Left lung (tissue), 10 donors: ENCODE data around the gene DNM3. TPM values are rescaled to one million over a fixed set of nuclear protein-coding genes. Genes with fewer than 3 reads are reported as not detected.

Source experiments
- ATAC-seq: fragments of 200-7000 bp; cut with Tn5 transposase; one replicate; pipeline ENCODE4 v1.9.1; 2020; ENCODE audit warnings: moderate library complexity
- DNase-seq, 4 donors: peaks; one replicate each; pipeline ENCODE4 v3.0.0-alpha.2; 2013 to 2020
- H3K27ac ChIP-seq, 2 donors: fragments of 200-600 bp; sonication (generic) in 1 of 2; one replicate each; pipeline versions ENCODE4 v1.5.0 to v1.8.0; 2020 to 2021
- H3K27me3 ChIP-seq, 2 donors: fragments of 200-600 bp; sonication (generic) in 1 of 2; one replicate each; pipeline versions ENCODE4 v1.5.0 to v1.8.0; 2020 to 2021
- H3K36me3 ChIP-seq, 2 donors: fragments of 200-600 bp; sonication (generic) in 1 of 2; one replicate each; pipeline versions ENCODE4 v1.5.0 to v1.8.0; 2020 to 2021
- H3K4me1 ChIP-seq, 2 donors: fragments of 200-600 bp; one replicate each; pipeline ENCODE4 v1.8.0; 2021
- H3K4me3 ChIP-seq, 2 donors: fragments of 200-600 bp; sonication (generic) in 1 of 2; one replicate each; pipeline versions ENCODE4 v1.5.0 to v1.8.0; 2020 to 2021; ENCODE audit warnings: mild to moderate bottlenecking in 1 of 2
- H3K9me3 ChIP-seq, 2 donors: fragments of 200-600 bp; sonication (generic) in 1 of 2; one replicate each; pipeline versions ENCODE4 v1.5.0 to v1.8.0; 2020 to 2021
- CTCF ChIP-seq, 2 donors: fragments of 200-600 bp; sonication (generic) in 1 of 2; IDR thresholded peaks; one replicate each; pipeline versions ENCODE4 v1.5.0 to v1.8.0; 2021; ENCODE audit warnings: antibody characterized with exemption in 2 of 2
- intact Hi-C, 2 donors: fragments of 100-400 bp; cut with DNase I; formaldehyde crosslinking; loops; one replicate each; pipeline versions ENCODE4 v1.11.2 to v1.14.2; 2022
- polyA plus RNA-seq, 6 donors: library from polyadenylated mRNA; unstranded; fragments of 120-200 nt; gene quantifications; one replicate each; pipeline ENCODE4 v1.2.1, GENCODE V29; 2013; ENCODE audit not compliant: insufficient read length in 6 of 6
- total RNA-seq, 2 donors: library from RNA; stranded (reverse); fragmentation: NEBNext Ultra II Directional; extraction: Animal tissue kit (Norgen Biotek cat#: 25700); gene quantifications; one replicate each; pipeline ENCODE4 v1.2.1, GENCODE V29; 2021
- donor health status: DM: no; HTN: yes; CAD: no.
- donor health status: DM: no; HTN: no; CAD: no.

DNM3 gene
- total and polyA plus RNA-seq, 8 donors, result 5.2 to 7.7 (median 6.3) TPM

- H3K4me3 ChIP-seq, result no peak overlapping the region
- no peaks in the 10 kb centered on the region for H3K9me3 ChIP-seq
- intact Hi-C loops, result no loop called here
- H3K27ac ChIP-seq, result no peak overlapping the region
- no peaks in the 10 kb centered on the region for H3K4me1 ChIP-seq
- DNase-seq (no peak), ATAC-seq (no peak)
- no peaks in the 10 kb centered on the region for H3K27me3 ChIP-seq
- no peaks in the 10 kb centered on the region for H3K36me3 ChIP-seq
- no peak for TF ChIP-seq CTCF (IDR thresholded peaks at IDR 0.05)
Measured at GRCh38 chr1:172117800-172118199, 276.5 kb downstream of the DNM3 start.

- DNase-seq, result no peak
- no peak for TF ChIP-seq CTCF (IDR thresholded peaks at IDR 0.05)
- intact Hi-C loops, result no loop called here
Measured at GRCh38 chr1:172118618-172119017, 277.3 kb downstream of the DNM3 start.

GRCh38 chr1:172119184-172119583 lies 277.9 kb downstream of the DNM3 start:
- Histone ChIP-seq H3K27me3 (no peaks in the 10 kb centered on the region), H3K36me3 (no peaks in the 10 kb centered on the region), H3K4me3 (no peak overlapping the region), H3K27ac (no peak overlapping the region), H3K9me3 (no peaks in the 10 kb centered on the region), H3K4me1 (no peaks in the 10 kb centered on the region)
- DNase-seq (no peak), ATAC-seq (no peak)
- intact Hi-C loops, result no loop called here
- no peak for TF ChIP-seq CTCF (IDR thresholded peaks at IDR 0.05)

More at GRCh38 chr1:172118618-172119017, 277.3 kb downstream of the DNM3 start:
- ATAC-seq, result no peak
- Histone ChIP-seq H3K9me3 (no peaks in the 10 kb centered on the region), H3K4me1 (no peaks in the 10 kb centered on the region), H3K27ac (no peak overlapping the region), H3K4me3 (no peak overlapping the region), H3K36me3 (no peaks in the 10 kb centered on the region), H3K27me3 (no peaks in the 10 kb centered on the region)

GRCh38 chr1:172120381-172120780 lies 279.1 kb downstream of the DNM3 start:
- Histone ChIP-seq H3K27ac (no peak overlapping the region), H3K27me3 (no peaks in the 10 kb centered on the region), H3K4me1 (no peaks in the 10 kb centered on the region), H3K9me3 (no peaks in the 10 kb centered on the region), H3K36me3 (no peaks in the 10 kb centered on the region), H3K4me3 (no peak overlapping the region)
- TF ChIP-seq CTCF (IDR thresholded peaks at IDR 0.05), result no peak
- intact Hi-C loops, result no loop called here
- peak; percentile 71 for ATAC-seq
- DNase-seq, result no peak

- no peak for TF ChIP-seq CTCF (IDR thresholded peaks at IDR 0.05)
- no peak for ATAC-seq
- H3K9me3 ChIP-seq, result no peaks in the 10 kb centered on the region
- no peaks in the 10 kb centered on the region for H3K27me3 ChIP-seq
- no peak overlapping the region for H3K4me3 ChIP-seq
- intact Hi-C loops, result no loop called here
- DNase-seq, result no peak
- H3K4me1 ChIP-seq, result no peaks in the 10 kb centered on the region
- H3K27ac ChIP-seq, result no peak overlapping the region
- no peaks in the 10 kb centered on the region for H3K36me3 ChIP-seq
Measured at GRCh38 chr1:172121081-172121717, 279.9 kb downstream of the DNM3 start.
